Adipocyte (in vitro differentiated cells): Measurements from ENCODE around the gene CCN2.
A peak's percentile ranks its signal among the peaks of the same experiment; 100 is the strongest.

Source experiments
- DNase-seq: peaks from one replicate; pipeline ENCODE4 v3.0.0-alpha.2; 2015; ENCODE audit warnings: low read depth
- H3K27me3 ChIP-seq: replicated peaks from 2 replicates; pipeline ENCODE4 v1.7.0; 2013; ENCODE audit warnings: mild to moderate bottlenecking, low read length, moderate library complexity; ENCODE audit not compliant: control insufficient read depth, insufficient read depth
- H3K36me3 ChIP-seq: 2 replicates; pipeline ENCODE4 v1.7.0; 2013; ENCODE audit warnings: low read length, mild to moderate bottlenecking, moderate library complexity; ENCODE audit not compliant: control insufficient read depth, insufficient read depth, severe bottlenecking
- H3K4me1 ChIP-seq: 2 replicates; pipeline ENCODE4 v1.7.0; 2013; ENCODE audit warnings: mild to moderate bottlenecking, low read length, moderate library complexity; ENCODE audit not compliant: control insufficient read depth, insufficient read depth
- H3K4me3 ChIP-seq: 2 replicates; pipeline ENCODE4 v1.7.0; 2013; ENCODE audit warnings: mild to moderate bottlenecking, low read length, moderate library complexity
- H3K9ac ChIP-seq: 2 replicates; pipeline ENCODE4 v1.7.0; 2013; ENCODE audit warnings: mild to moderate bottlenecking, low read length, moderate library complexity
- H3K9me3 ChIP-seq: 2 replicates; pipeline ENCODE4 v1.7.0; 2013; ENCODE audit warnings: mild to moderate bottlenecking, low read length, moderate library complexity; ENCODE audit not compliant: control insufficient read depth

Gene CCN2

GRCh38 chr6:131980791-131981623, 29.8 kb upstream of the CCN2 start:
- peak; percentile 37 for DNase-seq
- Histone ChIP-seq H3K36me3 (no peaks in the 10 kb centered on the region), H3K4me1 (peaks cover 62% of the 10 kb centered on the region), H3K9me3 (no peaks in the 10 kb centered on the region), H3K9ac (no peak overlapping the region), H3K4me3 (no peak overlapping the region), H3K27me3 (no peaks in the 10 kb centered on the region)

DNA sequence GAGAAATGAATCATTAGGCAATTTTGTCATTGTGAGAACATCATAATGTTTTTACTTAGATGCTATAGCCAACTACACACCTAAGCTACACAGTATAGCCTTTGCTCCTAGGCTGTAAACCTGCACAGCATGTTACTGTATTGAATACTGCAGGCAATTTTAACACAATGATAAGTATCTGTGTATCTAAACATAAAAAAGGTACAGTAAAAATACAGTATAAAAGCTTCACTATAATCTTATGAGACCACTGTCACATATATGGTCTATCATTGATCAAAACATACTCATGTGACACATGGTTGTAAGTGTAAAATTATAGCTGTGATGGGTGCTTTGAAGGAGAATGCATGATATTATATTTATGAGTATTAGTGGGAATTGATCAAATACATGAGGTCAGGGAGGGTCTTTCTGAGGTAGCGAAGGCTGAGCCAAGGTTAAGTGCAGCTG, 29.2 kb upstream of the CCN2 start:
- Histone ChIP-seq H3K36me3 (no peaks in the 10 kb centered on the region), H3K9me3 (no peaks in the 10 kb centered on the region), H3K9ac (no peak overlapping the region), H3K4me1 (peaks cover 62% of the 10 kb centered on the region), H3K27me3 (no peaks in the 10 kb centered on the region), H3K4me3 (no peak overlapping the region)
- no peak for DNase-seq

GRCh38 chr6:131979515-131980337, 28.6 kb upstream of the CCN2 start:
- Histone ChIP-seq H3K36me3 (no peaks in the 10 kb centered on the region), H3K4me3 (no peak overlapping the region), H3K9me3 (no peaks in the 10 kb centered on the region), H3K4me1 (peaks cover 59% of the 10 kb centered on the region), H3K27me3 (no peaks in the 10 kb centered on the region), H3K9ac (no peak overlapping the region)
- peak; percentile 93 for DNase-seq

DNA sequence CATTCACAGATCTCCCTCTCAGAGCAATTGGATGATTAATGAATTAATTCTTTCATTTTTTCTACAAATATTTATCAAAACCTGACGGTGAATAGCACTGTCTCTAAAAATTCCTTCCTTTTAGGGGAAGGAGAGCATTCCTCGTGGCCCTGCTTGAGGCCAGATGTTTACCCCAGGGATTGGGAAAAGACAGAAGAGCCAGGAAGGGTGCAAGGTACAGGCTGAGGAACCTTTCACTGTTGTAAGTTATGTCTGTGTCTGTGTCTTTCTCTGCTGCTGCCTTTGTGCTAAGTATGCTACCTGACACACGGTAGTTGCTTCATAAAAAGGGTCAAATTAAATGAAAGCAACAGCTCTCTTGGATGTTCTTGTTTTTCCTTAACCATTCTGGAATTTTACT, 27.4 kb upstream of the CCN2 start:
- Histone ChIP-seq H3K4me3 (no peak overlapping the region), H3K36me3 (no peaks in the 10 kb centered on the region), H3K9me3 (no peaks in the 10 kb centered on the region), H3K27me3 (no peaks in the 10 kb centered on the region), H3K9ac (no peak overlapping the region), H3K4me1 (peaks cover 47% of the 10 kb centered on the region)
- no peak for DNase-seq

- H3K4me1 ChIP-seq = peaks cover 27% of the 10 kb centered on the region
- no peaks in the 10 kb centered on the region for H3K9me3 ChIP-seq
- no peaks in the 10 kb centered on the region for H3K27me3 ChIP-seq
- no peaks in the 10 kb centered on the region for H3K36me3 ChIP-seq
- no peak overlapping the region for H3K4me3 ChIP-seq
- no peak overlapping the region for H3K9ac ChIP-seq
- peak; percentile 87 for DNase-seq
Measured at GRCh38 chr6:131976545-131977061, 25.4 kb upstream of the CCN2 start.

DNA sequence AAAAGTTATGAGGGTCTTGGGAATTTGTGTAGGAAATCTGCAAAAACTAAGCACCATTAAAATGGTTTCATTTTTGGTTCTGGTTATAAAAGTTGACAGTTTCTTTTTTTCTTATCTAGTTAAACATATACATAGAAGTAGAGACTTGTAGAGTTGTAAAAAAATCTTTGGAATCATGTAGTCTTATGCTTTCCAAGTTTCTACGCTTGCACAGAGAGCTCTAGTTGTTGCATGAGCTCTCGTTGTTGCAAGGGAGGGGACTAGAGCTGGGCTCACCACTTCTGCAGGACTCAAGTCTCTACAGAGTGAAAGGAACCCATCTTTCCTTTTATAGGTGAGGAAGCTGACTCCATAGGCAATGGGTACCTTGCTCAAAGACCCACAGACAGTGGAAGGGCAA, 21.6 kb upstream of the CCN2 start:
- peaks cover 8% of the 10 kb centered on the region for H3K4me1 ChIP-seq
- H3K9me3 ChIP-seq = no peaks in the 10 kb centered on the region
- no peaks in the 10 kb centered on the region for H3K36me3 ChIP-seq
- no peak overlapping the region for H3K4me3 ChIP-seq
- no peak overlapping the region for H3K9ac ChIP-seq
- DNase-seq = no peak
- no peaks in the 10 kb centered on the region for H3K27me3 ChIP-seq

- H3K9ac ChIP-seq = no peak overlapping the region
- no peak for DNase-seq
- H3K27me3 ChIP-seq = no peaks in the 10 kb centered on the region
- peaks cover 4% of the 10 kb centered on the region for H3K4me1 ChIP-seq
- no peaks in the 10 kb centered on the region for H3K9me3 ChIP-seq
- no peaks in the 10 kb centered on the region for H3K36me3 ChIP-seq
- H3K4me3 ChIP-seq = no peak overlapping the region
Measured at GRCh38 chr6:131970076-131970859, 19.1 kb upstream of the CCN2 start.

- DNase-seq = no peak
- H3K4me3 ChIP-seq = no peak overlapping the region
- no peaks in the 10 kb centered on the region for H3K27me3 ChIP-seq
- H3K4me1 ChIP-seq = peaks cover 4% of the 10 kb centered on the region
- H3K9ac ChIP-seq = no peak overlapping the region
- H3K9me3 ChIP-seq = no peaks in the 10 kb centered on the region
- no peaks in the 10 kb centered on the region for H3K36me3 ChIP-seq
Measured at GRCh38 chr6:131968656-131969055, 17.5 kb upstream of the CCN2 start.

GRCh38 chr6:131967948-131968347, 16.8 kb upstream of the CCN2 start:
- no peak overlapping the region for H3K9ac ChIP-seq

GRCh38 chr6:131966443-131966842, 15.3 kb upstream of the CCN2 start:
- DNase-seq = peak; percentile 26

More at GRCh38 chr6:131967948-131968347, 16.8 kb upstream of the CCN2 start:
- peaks cover 4% of the 10 kb centered on the region for H3K4me1 ChIP-seq
- H3K9me3 ChIP-seq = no peaks in the 10 kb centered on the region
- no peaks in the 10 kb centered on the region for H3K27me3 ChIP-seq
- H3K36me3 ChIP-seq = no peaks in the 10 kb centered on the region
- no peak overlapping the region for H3K4me3 ChIP-seq
- DNase-seq = no peak

More at GRCh38 chr6:131966443-131966842, 15.3 kb upstream of the CCN2 start:
- Histone ChIP-seq H3K9ac (no peak overlapping the region), H3K4me3 (no peak overlapping the region), H3K9me3 (no peaks in the 10 kb centered on the region), H3K4me1 (peaks cover 4% of the 10 kb centered on the region), H3K27me3 (no peaks in the 10 kb centered on the region), H3K36me3 (no peaks in the 10 kb centered on the region)
